GM21737 (cell line): Measurements from ENCODE around the gene ANXA9.

ENCODE experiments used
- ATAC-seq: cut with Tn5 transposase; IDR thresholded peaks from one replicate; pipeline ENCODE4 v1.9.1; 2021; ENCODE audit warnings: mild to moderate bottlenecking, moderate library complexity; ENCODE audit not compliant: unreplicated experiment

Gene ANXA9

GRCh38 chr1:150974580-150975478 is 7.3 kb upstream of the ANXA9 start, which contains the start of gene CERS2:
Gene CERS2 (minus strand): TSS chr1:150974835. CDS start chr1:150969090, 5,745 bp downstream.
- peak; percentile 60 for ATAC-seq

- ATAC-seq, result no peak
Measured at GRCh38 chr1:150976401-150976821, 5.7 kb upstream of the ANXA9 start.

- no peak for ATAC-seq
Measured at GRCh38 chr1:150976879-150977694, 5.0 kb upstream of the ANXA9 start.

DNA sequence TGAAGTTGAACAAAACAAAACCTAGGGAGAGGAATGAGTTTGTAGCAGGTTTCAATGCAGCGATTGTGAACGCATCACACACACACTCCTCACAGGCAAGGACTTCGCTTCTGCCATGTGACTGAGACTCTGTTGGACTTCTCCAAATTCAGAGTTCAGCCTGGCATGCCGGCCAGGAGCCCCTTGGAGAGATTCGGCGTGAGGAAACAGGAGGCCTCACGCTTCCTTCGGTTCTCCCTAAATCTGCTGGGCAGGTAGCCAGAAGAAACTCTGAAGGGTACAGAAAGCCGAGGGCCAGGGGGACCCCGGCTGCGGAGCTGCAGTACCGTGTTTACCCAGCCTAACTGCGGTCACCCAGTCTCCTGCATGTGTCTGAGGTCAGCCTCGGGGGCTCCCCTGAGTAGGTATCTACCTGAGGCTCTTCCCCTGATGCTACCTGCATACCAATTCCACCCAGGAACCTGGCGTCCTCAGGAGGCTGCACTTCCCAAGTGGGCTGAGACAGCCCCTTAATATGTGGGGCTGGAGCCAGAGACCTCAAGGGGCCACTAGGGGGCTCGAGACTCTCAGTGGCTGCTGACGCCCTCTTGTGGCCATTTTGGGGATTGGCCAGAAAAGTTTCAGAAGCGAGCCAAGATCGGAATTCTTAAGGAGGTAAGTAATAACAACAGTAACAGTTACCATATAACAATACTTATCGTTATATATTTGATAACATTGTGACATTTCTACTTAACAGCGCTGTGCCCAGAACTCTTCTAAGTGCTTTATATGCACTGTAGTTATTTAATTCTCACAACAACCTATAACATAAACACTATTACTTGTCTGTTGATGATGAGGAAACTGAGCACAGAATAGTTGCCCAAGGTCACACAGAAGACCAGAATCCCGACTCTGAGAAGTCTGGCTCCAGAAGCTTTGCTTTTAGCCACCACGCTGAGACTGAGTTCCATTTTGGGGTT is 2.7 kb upstream of the ANXA9 start:
- ATAC-seq, result no peak

GRCh38 chr1:150981177-150981804 is 801 bp upstream of the ANXA9 start:
- no peak for ATAC-seq

DNA sequence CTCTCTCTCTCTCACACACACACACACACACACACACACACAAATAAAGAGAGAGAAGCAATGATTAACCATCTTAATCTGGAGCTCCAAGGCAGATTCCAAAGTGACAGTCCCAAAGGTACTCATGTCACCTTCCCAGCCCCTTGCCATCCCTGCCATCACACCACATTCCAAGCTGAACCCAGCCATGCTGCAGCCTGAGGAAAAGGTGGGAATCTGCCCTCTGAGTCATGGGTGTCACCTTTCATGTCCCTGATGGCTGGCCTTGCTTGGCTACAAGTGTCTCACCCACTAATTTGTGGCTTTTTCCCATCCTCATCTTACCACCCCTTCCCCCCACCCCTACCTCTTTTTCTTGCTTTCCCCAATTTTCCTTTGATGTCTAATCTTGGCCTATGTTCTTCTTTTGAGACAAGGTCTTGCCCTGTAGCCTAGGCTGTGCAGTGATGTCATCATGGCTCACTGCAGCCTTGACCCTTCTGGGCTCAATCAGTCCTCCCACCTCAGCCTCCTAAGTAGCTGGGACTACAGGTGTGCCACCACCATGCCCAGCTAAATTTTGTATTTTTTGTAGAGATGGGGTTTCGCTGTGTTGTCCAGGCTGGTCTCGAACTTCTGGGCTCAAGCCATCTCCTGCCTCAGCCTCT is 3.2 kb downstream of the ANXA9 start:
- ATAC-seq, result no peak

- no peak for ATAC-seq
Measured at GRCh38 chr1:150987924-150988323, 5.8 kb downstream of the ANXA9 start.

- no peak for ATAC-seq
Measured at GRCh38 chr1:150992626-150993025, 10.5 kb downstream of the ANXA9 start.

DNA sequence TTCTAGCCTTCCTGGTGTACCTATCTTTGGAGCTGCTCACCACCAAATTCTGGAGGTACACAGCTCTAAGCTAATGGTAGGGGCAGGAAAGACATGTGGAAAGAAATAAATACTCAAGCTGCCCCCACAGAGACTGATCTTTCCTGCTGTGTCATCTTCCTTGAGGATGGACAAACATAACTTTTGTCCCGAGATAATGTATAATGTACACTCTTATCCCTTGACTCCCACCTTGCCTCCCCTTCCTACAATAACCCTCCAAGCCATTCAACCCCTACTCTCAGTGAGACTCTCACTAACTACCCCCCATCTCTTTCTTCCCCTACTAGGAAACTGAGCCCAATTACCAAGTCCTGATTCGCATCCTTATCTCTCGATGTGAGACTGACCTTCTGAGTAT is 12.2 kb downstream of the ANXA9 start:
- no peak for ATAC-seq

DNA sequence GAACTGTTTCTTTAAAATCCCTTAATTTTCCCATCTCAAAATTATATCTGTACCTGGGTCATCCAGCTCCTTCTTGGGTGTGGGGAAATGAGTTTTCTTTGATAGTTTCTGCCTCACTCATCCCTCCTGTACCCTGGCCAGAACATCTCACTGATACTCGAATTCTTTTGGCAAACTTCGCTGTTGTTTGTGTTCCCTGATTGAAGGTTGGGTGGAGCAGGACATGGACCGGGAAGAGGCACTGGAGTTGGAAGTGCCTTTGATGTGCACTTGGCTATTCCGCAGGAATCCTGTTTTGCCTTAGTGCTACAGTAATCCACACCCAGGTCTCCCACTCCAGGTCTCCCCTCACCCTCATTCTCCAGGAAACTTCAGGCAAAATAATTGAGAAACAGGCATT is 13.4 kb downstream of the ANXA9 start:
- no peak for ATAC-seq

DNA sequence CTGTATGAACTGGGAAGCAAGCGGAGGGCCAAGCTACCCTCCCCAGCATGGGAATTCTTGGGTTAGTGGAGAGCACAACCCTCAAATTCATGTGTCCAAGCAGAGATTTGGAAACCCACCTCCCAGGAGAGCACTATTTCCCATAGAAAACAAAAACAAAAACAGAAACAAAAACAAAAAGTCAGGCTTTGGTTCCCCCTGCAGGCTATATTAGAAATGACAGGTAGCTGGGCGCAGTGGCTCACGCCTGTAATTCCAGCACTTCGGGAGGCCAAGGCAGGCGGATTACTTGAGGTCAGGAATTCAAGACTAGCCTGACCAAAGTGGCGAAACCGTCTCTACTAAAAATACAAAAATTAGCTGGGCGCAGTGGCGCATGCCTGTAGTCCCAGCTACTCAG is 13.8 kb downstream of the ANXA9 start:
- no peak for ATAC-seq

DNA sequence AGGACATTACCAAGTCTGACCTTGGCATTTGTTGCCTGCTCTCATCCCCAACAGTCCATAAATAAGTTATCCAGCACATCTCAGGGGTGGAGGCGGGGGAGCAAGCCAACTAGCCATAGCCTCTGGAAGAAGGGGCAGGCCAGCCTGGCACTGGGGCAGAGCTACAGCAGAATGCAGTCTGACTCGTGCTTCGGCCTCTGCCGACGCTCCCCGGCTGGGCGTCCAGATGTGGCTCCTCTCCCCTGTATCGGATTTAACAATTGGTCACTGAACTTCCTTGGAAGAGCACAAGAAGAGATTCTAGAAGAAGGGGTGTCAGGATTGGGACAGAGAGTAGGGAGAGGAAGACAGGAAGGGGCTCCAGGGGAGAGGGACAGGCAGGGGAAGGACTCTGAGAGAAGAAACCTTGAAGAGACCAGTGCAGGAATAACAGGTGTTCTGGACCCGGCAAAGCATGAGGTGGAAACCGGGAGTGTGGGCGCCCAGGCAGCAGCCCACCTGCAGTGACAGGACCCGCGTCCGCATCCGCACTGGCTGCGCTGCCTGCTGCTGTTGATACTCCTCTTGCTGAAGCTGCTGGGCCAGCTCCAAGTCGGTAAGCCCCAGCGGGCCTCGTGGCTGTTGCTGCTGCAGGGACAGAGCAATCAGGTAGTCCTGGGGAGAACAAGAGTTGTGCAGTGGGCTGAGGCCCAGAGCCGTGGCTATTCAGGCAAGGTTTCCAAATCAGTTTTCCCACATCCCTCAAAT is 15.2 kb downstream of the ANXA9 start:
- ATAC-seq, result no peak

DNA sequence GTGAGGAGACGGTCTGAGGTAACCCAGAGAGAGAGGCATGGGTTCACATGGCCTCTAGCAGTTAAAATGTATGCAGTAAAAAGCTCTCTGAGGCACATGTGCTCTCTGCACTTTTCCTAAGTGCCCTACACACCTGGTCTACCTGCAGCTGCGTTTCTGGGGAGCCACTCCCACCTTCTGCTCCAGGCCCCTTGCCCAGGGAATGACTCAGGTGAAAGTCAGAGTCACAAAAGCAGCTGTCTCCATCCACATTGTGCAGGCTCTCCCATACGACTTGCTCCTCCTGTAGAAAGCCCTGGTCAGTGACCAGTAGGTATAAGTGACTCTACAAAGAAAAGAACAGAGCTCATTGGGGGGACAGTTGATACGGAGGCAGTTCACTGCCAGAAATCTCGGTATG is 15.9 kb downstream of the ANXA9 start:
- ATAC-seq, result no peak

DNA sequence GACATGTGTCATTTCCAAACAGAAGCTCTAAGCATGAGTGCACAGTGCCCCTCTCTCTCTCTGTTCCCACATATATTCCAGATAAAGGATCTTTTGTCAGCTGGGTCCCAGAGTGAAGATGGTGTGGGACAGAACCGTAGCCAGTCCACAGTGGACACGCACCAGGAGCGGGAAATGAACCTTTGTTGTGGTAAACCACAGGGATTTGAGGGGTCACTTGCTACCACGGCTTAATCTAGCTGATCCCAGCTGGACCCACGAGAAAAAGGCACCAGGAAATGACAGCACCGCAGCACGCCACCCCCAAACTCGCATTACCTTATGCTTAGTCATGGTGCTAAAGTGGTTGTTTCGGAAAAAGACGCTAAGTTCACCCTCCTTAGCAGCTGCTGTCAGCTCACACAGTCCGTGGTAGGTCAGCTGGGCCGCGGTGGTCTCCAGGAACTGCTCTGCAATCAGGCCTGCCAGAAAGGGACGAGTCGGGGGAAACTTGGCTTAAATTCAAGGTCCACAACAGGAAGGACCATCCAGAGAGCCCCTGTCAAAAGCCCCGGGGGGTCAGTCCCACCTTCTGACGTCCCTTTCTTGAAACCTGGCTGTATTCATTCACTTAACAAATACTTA is 17.1 kb downstream of the ANXA9 start:
- ATAC-seq, result no peak

GRCh38 chr1:150999926-151000325 is 17.8 kb downstream of the ANXA9 start:
- no peak for ATAC-seq

- ATAC-seq, result no peak
Measured at GRCh38 chr1:151000408-151000807, 18.3 kb downstream of the ANXA9 start.

DNA sequence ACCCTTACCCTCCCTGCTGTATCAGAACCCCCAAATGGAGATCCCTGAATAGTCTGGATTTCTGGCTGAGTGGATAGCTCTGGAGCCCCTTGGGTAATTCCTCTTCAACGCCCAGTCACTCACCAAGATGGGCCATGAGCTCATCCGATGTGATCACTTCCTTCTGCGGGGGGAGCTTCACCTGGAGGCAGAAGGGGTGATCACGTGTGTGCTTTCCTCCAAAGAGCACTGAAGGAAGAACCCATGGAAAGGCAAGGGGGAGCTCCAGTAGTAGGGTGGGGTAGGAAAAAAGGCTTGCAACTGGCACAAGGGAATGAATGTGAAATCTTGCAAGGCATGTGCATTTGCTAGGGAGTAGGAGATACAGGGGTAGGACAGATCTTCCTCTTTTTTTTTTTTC is 19.5 kb downstream of the ANXA9 start:
- no peak for ATAC-seq

DNA sequence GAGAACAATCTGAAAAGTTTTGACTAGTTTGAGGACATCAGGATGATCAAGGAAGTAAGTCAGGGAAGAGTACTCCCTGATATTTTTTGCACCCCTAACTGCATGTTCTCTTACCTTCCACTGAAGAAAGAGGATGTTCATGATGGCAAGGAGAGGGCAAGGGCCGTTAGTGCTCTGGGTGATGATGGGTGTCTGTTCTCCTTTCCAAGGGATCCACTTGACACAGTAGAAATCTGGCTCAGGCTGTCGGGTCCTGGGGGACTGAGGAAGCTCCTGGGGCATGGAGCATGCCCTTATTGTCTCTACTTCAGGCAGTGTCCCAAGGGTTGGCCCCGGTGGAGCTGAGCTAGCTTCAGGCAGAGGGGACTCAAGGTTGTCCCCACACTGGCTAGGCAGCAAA is 20.0 kb downstream of the ANXA9 start:
- ATAC-seq, result no peak

- ATAC-seq, result no peak
Measured at GRCh38 chr1:151002611-151003010, 20.5 kb downstream of the ANXA9 start.
